ENCODE data around the gene NACC1. TPM values are rescaled to one million over a fixed set of nuclear protein-coding genes. Genes with fewer than 3 reads are reported as not detected.

Gene NACC1
- total RNA-seq, 1 donor from 2014 or later = 68.6 TPM

DNA sequence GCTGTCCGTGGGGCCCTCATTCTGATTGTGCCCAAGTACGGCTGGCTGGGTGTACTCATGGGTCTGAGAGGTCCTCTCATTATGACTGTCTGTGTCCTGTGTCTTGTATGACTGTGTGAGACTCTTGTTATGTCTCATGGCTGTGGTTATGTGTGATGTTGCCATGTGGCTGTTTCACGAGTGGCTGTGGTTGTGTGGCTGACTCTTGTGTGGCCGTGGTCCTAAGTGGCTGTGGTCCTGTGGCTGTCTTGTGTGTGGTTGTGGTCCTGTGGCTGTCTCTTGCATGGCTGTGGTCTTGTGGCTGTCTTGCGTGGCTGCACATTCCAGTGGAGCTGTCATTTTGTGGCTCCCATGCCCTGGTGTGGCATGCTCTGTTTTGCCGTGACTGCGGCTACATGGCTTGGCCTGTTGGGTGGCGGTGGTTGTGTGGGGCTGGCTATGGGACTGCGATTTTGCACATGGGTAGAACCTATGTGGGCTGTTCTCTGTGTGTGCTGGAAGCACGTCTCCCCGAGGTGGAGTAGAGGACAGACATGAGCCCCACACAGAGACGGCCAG, 18.0 kb upstream of the NACC1 start:
- Mint-ChIP-seq H3K4me3 (ENCODE audit: unreplicated experiment) (peak overlapping the region; percentile 61), H3K27ac (ENCODE audit: unreplicated experiment) (peak overlapping the region; percentile 13), H3K4me1 (ENCODE audit: low read depth, unreplicated experiment) (peaks cover 7% of the 10 kb centered on the region), H3K9me3 (ENCODE audit: unreplicated experiment) (peaks cover 3% of the 10 kb centered on the region), H3K27me3 (ENCODE audit: unreplicated experiment) (peaks cover 13% of the 10 kb centered on the region), H3K36me3 (ENCODE audit: unreplicated experiment) (no peaks in the 10 kb centered on the region)
- DNase-seq = no peak
- TF ChIP-seq, protein P1, sequence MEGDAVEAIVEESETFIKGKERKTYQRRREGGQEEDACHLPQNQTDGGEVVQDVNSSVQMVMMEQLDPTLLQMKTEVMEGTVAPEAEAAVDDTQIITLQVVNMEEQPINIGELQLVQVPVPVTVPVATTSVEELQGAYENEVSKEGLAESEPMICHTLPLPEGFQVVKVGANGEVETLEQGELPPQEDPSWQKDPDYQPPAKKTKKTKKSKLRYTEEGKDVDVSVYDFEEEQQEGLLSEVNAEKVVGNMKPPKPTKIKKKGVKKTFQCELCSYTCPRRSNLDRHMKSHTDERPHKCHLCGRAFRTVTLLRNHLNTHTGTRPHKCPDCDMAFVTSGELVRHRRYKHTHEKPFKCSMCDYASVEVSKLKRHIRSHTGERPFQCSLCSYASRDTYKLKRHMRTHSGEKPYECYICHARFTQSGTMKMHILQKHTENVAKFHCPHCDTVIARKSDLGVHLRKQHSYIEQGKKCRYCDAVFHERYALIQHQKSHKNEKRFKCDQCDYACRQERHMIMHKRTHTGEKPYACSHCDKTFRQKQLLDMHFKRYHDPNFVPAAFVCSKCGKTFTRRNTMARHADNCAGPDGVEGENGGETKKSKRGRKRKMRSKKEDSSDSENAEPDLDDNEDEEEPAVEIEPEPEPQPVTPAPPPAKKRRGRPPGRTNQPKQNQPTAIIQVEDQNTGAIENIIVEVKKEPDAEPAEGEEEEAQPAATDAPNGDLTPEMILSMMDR (IDR thresholded peaks at IDR 0.05; ENCODE audit: partially characterized antibody, unreplicated experiment) = no peak

DNA sequence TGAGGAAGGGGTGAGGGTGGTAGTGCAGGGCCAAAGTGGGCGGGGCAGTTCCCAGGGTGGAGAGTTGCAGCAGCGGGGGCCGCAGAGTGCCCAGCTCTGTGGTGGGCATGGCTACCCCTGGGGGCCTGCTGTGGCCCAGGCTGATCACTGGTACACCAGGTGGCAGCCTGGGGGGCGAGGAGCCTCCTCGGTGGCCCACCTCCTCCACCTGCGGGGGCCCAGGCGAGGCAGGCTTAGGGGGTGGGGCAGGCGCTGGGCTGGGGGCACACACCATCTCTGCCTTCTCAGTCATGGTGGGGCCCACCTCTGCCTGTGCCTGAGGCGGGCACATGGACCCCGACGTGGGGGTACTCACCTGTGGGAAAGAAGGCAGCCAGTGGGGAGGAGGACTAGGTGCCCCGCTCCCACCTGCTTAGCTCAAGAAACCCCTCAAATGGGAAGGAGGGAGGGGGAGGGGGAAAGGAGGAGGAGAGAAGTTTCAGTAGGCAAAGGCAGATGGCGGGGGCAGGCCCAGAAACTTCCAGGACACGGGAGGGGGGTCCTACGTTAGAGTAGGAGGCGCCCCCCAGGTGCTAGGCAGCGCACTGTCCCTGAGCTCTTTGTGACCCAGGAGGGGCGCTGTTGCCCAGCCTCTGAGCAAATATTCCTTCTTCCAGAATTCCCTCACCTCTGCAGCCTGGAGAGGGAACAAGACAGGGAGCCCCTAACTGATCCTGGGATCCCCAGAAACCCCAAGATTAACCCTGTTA, 17.0 kb upstream of the NACC1 start:
- TF ChIP-seq, protein P1 (IDR thresholded peaks at IDR 0.05; ENCODE audit: partially characterized antibody, unreplicated experiment) = no peak
- Mint-ChIP-seq H3K36me3 (ENCODE audit: unreplicated experiment) (no peaks in the 10 kb centered on the region), H3K4me3 (ENCODE audit: unreplicated experiment) (no peak overlapping the region), H3K27me3 (ENCODE audit: unreplicated experiment) (peaks cover 13% of the 10 kb centered on the region), H3K27ac (ENCODE audit: unreplicated experiment) (no peak overlapping the region), H3K4me1 (ENCODE audit: low read depth, unreplicated experiment) (peaks cover 7% of the 10 kb centered on the region), H3K9me3 (ENCODE audit: unreplicated experiment) (peaks cover 3% of the 10 kb centered on the region)
- no peak for DNase-seq

DNA sequence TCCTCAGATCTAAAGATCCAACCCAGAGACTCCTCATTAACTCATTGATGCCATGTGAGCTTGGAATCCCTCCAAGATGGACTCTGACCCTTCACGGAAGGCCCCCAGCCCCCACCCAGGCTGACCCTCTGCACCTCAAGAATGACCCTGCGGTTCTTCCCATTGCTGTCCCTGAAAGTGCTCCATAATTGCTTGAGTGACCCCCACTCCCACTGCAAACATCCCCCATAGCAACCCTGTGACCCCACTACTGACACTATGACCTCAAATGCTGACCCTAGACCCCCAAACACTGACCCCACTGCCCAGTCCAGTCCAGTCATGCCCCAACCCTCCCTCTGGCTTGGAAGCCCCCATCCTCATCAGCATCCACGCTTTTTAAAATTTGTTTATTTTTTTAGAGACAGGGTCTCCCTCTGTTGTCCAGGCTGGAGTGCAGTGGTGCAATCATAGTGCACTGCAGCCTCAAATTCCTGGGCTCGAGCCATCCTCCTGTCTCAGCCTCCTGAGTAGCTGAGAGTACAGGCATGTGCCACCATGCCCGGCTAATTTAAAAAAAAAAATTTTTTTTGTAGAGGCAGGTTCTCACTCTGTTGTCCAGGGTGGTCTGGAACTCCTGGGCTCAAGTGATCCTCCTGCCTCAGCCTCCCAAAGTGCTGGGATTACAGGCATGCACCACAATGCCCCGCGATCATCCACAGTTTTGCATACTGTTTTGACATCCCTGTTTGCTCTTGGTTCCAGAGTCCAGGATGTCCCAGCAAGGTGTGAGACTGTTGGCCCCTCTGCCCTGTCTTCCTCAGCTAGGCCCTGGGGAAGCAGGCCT, 16.3 kb upstream of the NACC1 start:
- Mint-ChIP-seq H3K4me3 (ENCODE audit: unreplicated experiment) (peak overlapping the region; percentile 59), H3K27me3 (ENCODE audit: unreplicated experiment) (peaks cover 13% of the 10 kb centered on the region), H3K9me3 (ENCODE audit: unreplicated experiment) (peaks cover 3% of the 10 kb centered on the region), H3K27ac (ENCODE audit: unreplicated experiment) (no peak overlapping the region), H3K36me3 (ENCODE audit: unreplicated experiment) (no peaks in the 10 kb centered on the region), H3K4me1 (ENCODE audit: low read depth, unreplicated experiment) (peaks cover 3% of the 10 kb centered on the region)
- TF ChIP-seq, protein P1 (IDR thresholded peaks at IDR 0.05; ENCODE audit: partially characterized antibody, unreplicated experiment) = no peak
- no peak for DNase-seq

DNA sequence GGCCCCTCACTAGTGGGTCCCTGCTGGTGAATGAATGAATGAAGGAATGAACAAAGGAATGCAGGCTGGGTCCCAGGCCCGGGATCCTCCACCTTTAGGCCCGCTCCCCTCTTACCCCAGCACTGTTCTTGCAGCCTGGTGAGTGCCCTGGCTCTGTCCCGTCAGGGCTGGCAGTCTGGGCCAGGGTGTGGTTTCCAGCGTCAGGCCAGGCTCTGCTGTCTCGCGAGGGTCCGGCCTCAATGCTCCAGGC, 15.7 kb upstream of the NACC1 start:
- no peak for DNase-seq
- no peaks in the 10 kb centered on the region for H3K36me3 Mint-ChIP-seq (ENCODE audit: unreplicated experiment)
- H3K9me3 Mint-ChIP-seq (ENCODE audit: unreplicated experiment) = peaks cover 3% of the 10 kb centered on the region
- TF ChIP-seq, protein P1 (IDR thresholded peaks at IDR 0.05; ENCODE audit: partially characterized antibody, unreplicated experiment) = no peak
- peaks cover 13% of the 10 kb centered on the region for H3K27me3 Mint-ChIP-seq (ENCODE audit: unreplicated experiment)
- no peak overlapping the region for H3K27ac Mint-ChIP-seq (ENCODE audit: unreplicated experiment)
- H3K4me1 Mint-ChIP-seq (ENCODE audit: low read depth, unreplicated experiment) = no peaks in the 10 kb centered on the region
- H3K4me3 Mint-ChIP-seq (ENCODE audit: unreplicated experiment) = no peak overlapping the region

Data from glutamatergic neuron (in vitro differentiated cells).